ENCODE results near the gene APLF.

GRCh38 chr2:68428126-68428525 lies 39.3 kb upstream of the APLF start:
- TF ChIP-seq CTCF (IDR thresholded peaks at IDR 0.05) (no peak), POLR2AphosphoS5 (IDR thresholded peaks at IDR 0.05) (no peak), EP300 (IDR thresholded peaks at IDR 0.05; ENCODE audit: low read depth) (no peak), POLR2A (IDR thresholded peaks at IDR 0.05) (no peak)
